IPS DF 6.9 (cell line): ENCODE data around the gene OVCA2.

Source experiments
- DNase-seq: peaks from one replicate; pipeline ENCODE4 v3.0.0-alpha.2; 2013; ENCODE audit warnings: low read depth, low spot score
- H3K27ac ChIP-seq: one replicate; pipeline ENCODE4 v1.5.1; 2013; ENCODE audit warnings: low read length, control low read depth
- H3K27me3 ChIP-seq: 2 replicates; pipeline ENCODE4 v1.6.1; 2013; ENCODE audit warnings: mild to moderate bottlenecking, low read length; ENCODE audit not compliant: control insufficient read depth, insufficient read depth
- H3K36me3 ChIP-seq: 2 replicates; pipeline ENCODE4 v1.6.1; 2013; ENCODE audit warnings: low read length; ENCODE audit not compliant: control insufficient read depth, insufficient read depth
- H3K4me1 ChIP-seq: 2 replicates; pipeline ENCODE4 v1.6.1; 2013; ENCODE audit warnings: low read length; ENCODE audit not compliant: control insufficient read depth, insufficient read depth
- H3K4me3 ChIP-seq: 2 replicates; pipeline ENCODE4 v1.5.1; 2013; ENCODE audit warnings: mild to moderate bottlenecking, low read length
- H3K9me3 ChIP-seq: 2 replicates; pipeline ENCODE4 v1.6.1; 2013; ENCODE audit warnings: low read length, inconsistent platforms; ENCODE audit not compliant: control insufficient read depth, insufficient read depth
- whole genome bisulfite sequencing: extraction: QIAGEN DNeasy Blood & Tissue Kit; methylation state at CpG from one replicate; pipeline ENCODE4 v1.1.7; 2013; ENCODE audit warnings: mixed read lengths, missing lambda C conversion rate; ENCODE audit not compliant: insufficient read length, insufficient coverage; 5-methylcytosine and 5-hydroxymethylcytosine counted together

Gene OVCA2

GRCh38 chr17:2077040-2077439 is 35.2 kb downstream of the OVCA2 start:
- Histone ChIP-seq H3K4me1 (peaks cover 2% of the 10 kb centered on the region; the same call in 1 of the 2 replicates), H3K36me3 (peaks cover 4% of the 10 kb centered on the region), H3K4me3 (no peak overlapping the region), H3K27me3 (no peaks in the 10 kb centered on the region), H3K27ac (no peak overlapping the region), H3K9me3 (no peaks in the 10 kb centered on the region)
- no peak for DNase-seq
- no CpG with 5 or more reads among the region's 8 CpGs for WGBS

- no peak for DNase-seq
- no peak overlapping the region for H3K27ac ChIP-seq
- H3K27me3 ChIP-seq, result no peaks in the 10 kb centered on the region
- no CpG with 5 or more reads among the region's 9 CpGs for WGBS
- H3K4me1 ChIP-seq, result no peaks in the 10 kb centered on the region
- no peaks in the 10 kb centered on the region for H3K9me3 ChIP-seq
- H3K4me3 ChIP-seq, result no peak overlapping the region
- peaks cover 4% of the 10 kb centered on the region; the same call in 1 of the 2 replicates for H3K36me3 ChIP-seq
These were observed 39.7 kb downstream of the OVCA2 start for GRCh38 chr17:2081564-2081963.

- H3K4me1 ChIP-seq, result no peaks in the 10 kb centered on the region
- no peak for DNase-seq
- no peak overlapping the region for H3K27ac ChIP-seq
- no peaks in the 10 kb centered on the region for H3K27me3 ChIP-seq
- WGBS, result no CpG with 5 or more reads among the region's 9 CpGs
- no peaks in the 10 kb centered on the region for H3K9me3 ChIP-seq
- no peak overlapping the region for H3K4me3 ChIP-seq
- H3K36me3 ChIP-seq, result peaks cover 4% of the 10 kb centered on the region; the same call in 1 of the 2 replicates
These were observed 40.4 kb downstream of the OVCA2 start for GRCh38 chr17:2082003-2082781.

GRCh38 chr17:2083613-2084035 is 41.8 kb downstream of the OVCA2 start:
- Histone ChIP-seq H3K4me3 (no peak overlapping the region), H3K27ac (no peak overlapping the region), H3K27me3 (no peaks in the 10 kb centered on the region), H3K36me3 (peaks cover 4% of the 10 kb centered on the region; the same call in 1 of the 2 replicates), H3K9me3 (no peaks in the 10 kb centered on the region), H3K4me1 (no peaks in the 10 kb centered on the region)
- no peak for DNase-seq
- no CpG with 5 or more reads among the region's 7 CpGs for WGBS

GRCh38 chr17:2084036-2084765 is 42.4 kb downstream of the OVCA2 start:
- no peak for DNase-seq
- H3K36me3 ChIP-seq, result peaks cover 4% of the 10 kb centered on the region; the same call in 1 of the 2 replicates
- no peak overlapping the region for H3K27ac ChIP-seq
- H3K9me3 ChIP-seq, result no peaks in the 10 kb centered on the region
- no peak overlapping the region for H3K4me3 ChIP-seq
- no peaks in the 10 kb centered on the region for H3K4me1 ChIP-seq
- no CpG with 5 or more reads among the region's 8 CpGs for WGBS
- H3K27me3 ChIP-seq, result no peaks in the 10 kb centered on the region

GRCh38 chr17:2084766-2085647 is 43.2 kb downstream of the OVCA2 start:
- Histone ChIP-seq H3K27ac (no peak overlapping the region), H3K4me3 (no peak overlapping the region), H3K36me3 (peaks cover 4% of the 10 kb centered on the region; the same call in 1 of the 2 replicates), H3K27me3 (no peaks in the 10 kb centered on the region), H3K9me3 (no peaks in the 10 kb centered on the region), H3K4me1 (no peaks in the 10 kb centered on the region)
- no CpG with 5 or more reads among the region's 13 CpGs for WGBS
- no peak for DNase-seq

- no peak for DNase-seq
- Histone ChIP-seq H3K36me3 (peaks cover 4% of the 10 kb centered on the region; the same call in 1 of the 2 replicates), H3K9me3 (no peaks in the 10 kb centered on the region), H3K4me1 (0 out of 2 replicates have a peak, but pooled peaks cover 2% of the 10 kb centered on the region), H3K27ac (no peak overlapping the region), H3K27me3 (no peaks in the 10 kb centered on the region), H3K4me3 (no peak overlapping the region)
- no CpG with 5 or more reads among the region's 5 CpGs for WGBS
These were observed 43.8 kb downstream of the OVCA2 start for GRCh38 chr17:2085648-2085949.

- Histone ChIP-seq H3K9me3 (no peaks in the 10 kb centered on the region), H3K27ac (no peak overlapping the region), H3K4me3 (no peak overlapping the region), H3K27me3 (no peaks in the 10 kb centered on the region), H3K4me1 (0 out of 2 replicates have a peak, but pooled peaks cover 2% of the 10 kb centered on the region), H3K36me3 (no peaks in the 10 kb centered on the region; the same call in 1 of the 2 replicates)
- no CpG with 5 or more reads among the region's 3 CpGs for WGBS
- no peak for DNase-seq
These were observed 44.5 kb downstream of the OVCA2 start for GRCh38 chr17:2086306-2086705.

GRCh38 chr17:2087597-2088211 is 45.9 kb downstream of the OVCA2 start:
- Histone ChIP-seq H3K9me3 (no peaks in the 10 kb centered on the region), H3K36me3 (no peaks in the 10 kb centered on the region), H3K4me1 (0 out of 2 replicates have a peak, but pooled peaks cover 2% of the 10 kb centered on the region), H3K27me3 (no peaks in the 10 kb centered on the region), H3K27ac (no peak overlapping the region), H3K4me3 (no peak overlapping the region)
- no peak for DNase-seq
- WGBS, result no CpG with 5 or more reads among the region's 10 CpGs

GRCh38 chr17:2089021-2089422 is 47.2 kb downstream of the OVCA2 start:
- H3K27ac ChIP-seq, result no peak overlapping the region
- H3K9me3 ChIP-seq, result no peaks in the 10 kb centered on the region
- no CpG with 5 or more reads among the region's 8 CpGs for WGBS
- no peak overlapping the region for H3K4me3 ChIP-seq
- no peaks in the 10 kb centered on the region for H3K27me3 ChIP-seq
- DNase-seq, result no peak
- H3K4me1 ChIP-seq, result 0 out of 2 replicates have a peak, but pooled peaks cover 2% of the 10 kb centered on the region
- H3K36me3 ChIP-seq, result no peaks in the 10 kb centered on the region
